Type B pancreatic cell (in vitro differentiated cells): ENCODE results near the gene ABCB8. TPM values are rescaled to one million over a fixed set of nuclear protein-coding genes. Genes with fewer than 3 reads are reported as not detected.
A peak's percentile ranks its signal among the peaks of the same experiment; 100 is the strongest.

Experiments
- DNase-seq: peaks from one replicate; pipeline ENCODE4 v3.0.0; 2021; ENCODE audit warnings: mixed read lengths; ENCODE audit not compliant: unreplicated experiment; ENCODE audit errors: extremely low spot score
- H3K27ac Mint-ChIP-seq: 2 replicates; pipeline ENCODE4 v1.8.0; 2021; ENCODE audit warnings: mild to moderate bottlenecking, mixed read lengths
- H3K27me3 Mint-ChIP-seq: 2 replicates; pipeline ENCODE4 v1.8.0; 2021; ENCODE audit warnings: mixed read lengths
- H3K36me3 Mint-ChIP-seq: 2 replicates; pipeline ENCODE4 v1.8.0; 2021; ENCODE audit warnings: mixed read lengths
- H3K4me1 Mint-ChIP-seq: one replicate; pipeline ENCODE4 v1.8.0; 2021; ENCODE audit warnings: mixed read lengths; ENCODE audit not compliant: unreplicated experiment
- H3K4me3 Mint-ChIP-seq: 2 replicates; pipeline ENCODE4 v1.8.0; 2021; ENCODE audit warnings: mild to moderate bottlenecking, mixed read lengths
- H3K9me3 Mint-ChIP-seq: 2 replicates; pipeline ENCODE4 v1.8.0; 2021; ENCODE audit warnings: mixed read lengths
- CTCF ChIP-seq: fragments of 200-600 bp; sonication (generic); conservative IDR thresholded peaks from 2 replicates; pipeline ENCODE4 v1.5.0; 2021; ENCODE audit warnings: antibody characterized with exemption, mild to moderate bottlenecking
- total RNA-seq: library from RNA; stranded (reverse); gene quantifications from 2 replicates; pipeline ENCODE4 v1.2.1, GENCODE V29; 2021; ENCODE audit warnings: low replicate concordance

Gene ABCB8
- total RNA-seq, 1 donor from 2014 or later = 45.5 TPM

GRCh38 chr7:150983893-150984368, 44.3 kb upstream of the ABCB8 start:
- H3K27me3 Mint-ChIP-seq = peaks cover 71% of the 10 kb centered on the region
- peaks cover 5% of the 10 kb centered on the region for H3K4me1 Mint-ChIP-seq
- no peak for DNase-seq
- H3K36me3 Mint-ChIP-seq = no peaks in the 10 kb centered on the region
- H3K4me3 Mint-ChIP-seq = no peak overlapping the region
- no peak for TF ChIP-seq CTCF
- no peaks in the 10 kb centered on the region for H3K9me3 Mint-ChIP-seq
- no peak overlapping the region for H3K27ac Mint-ChIP-seq

GRCh38 chr7:150986099-150986512, 42.1 kb upstream of the ABCB8 start:
- H3K4me3 Mint-ChIP-seq = no peak overlapping the region
- peak; percentile 80 for TF ChIP-seq CTCF
- DNase-seq = no peak

GRCh38 chr7:150986556-150986955, 41.7 kb upstream of the ABCB8 start:
- Mint-ChIP-seq H3K4me3 (no peak overlapping the region), H3K4me1 (peaks cover 10% of the 10 kb centered on the region), H3K36me3 (no peaks in the 10 kb centered on the region), H3K9me3 (peaks cover 6% of the 10 kb centered on the region), H3K27ac (no peak overlapping the region), H3K27me3 (peaks cover 58% of the 10 kb centered on the region)
- TF ChIP-seq CTCF = no peak
- no peak for DNase-seq

More at GRCh38 chr7:150986099-150986512, 42.1 kb upstream of the ABCB8 start:
- Mint-ChIP-seq H3K4me1 (peaks cover 10% of the 10 kb centered on the region), H3K27me3 (peaks cover 61% of the 10 kb centered on the region), H3K27ac (no peak overlapping the region), H3K36me3 (no peaks in the 10 kb centered on the region), H3K9me3 (peaks cover 6% of the 10 kb centered on the region)

- peaks cover 14% of the 10 kb centered on the region for H3K4me1 Mint-ChIP-seq
- no peak overlapping the region for H3K27ac Mint-ChIP-seq
- no peaks in the 10 kb centered on the region for H3K36me3 Mint-ChIP-seq
- TF ChIP-seq CTCF = peak; percentile 95
- peak overlapping the region; percentile 60 for H3K4me3 Mint-ChIP-seq
- peaks cover 6% of the 10 kb centered on the region for H3K9me3 Mint-ChIP-seq
- no peak for DNase-seq
- H3K27me3 Mint-ChIP-seq = peaks cover 41% of the 10 kb centered on the region
Observed at GRCh38 chr7:150988230-150989226, 39.7 kb upstream of the ABCB8 start.

GRCh38 chr7:150989456-150989855, 38.8 kb upstream of the ABCB8 start:
- no peak for TF ChIP-seq CTCF
- Mint-ChIP-seq H3K27me3 (peaks cover 32% of the 10 kb centered on the region), H3K27ac (no peak overlapping the region), H3K36me3 (no peaks in the 10 kb centered on the region), H3K4me1 (peaks cover 14% of the 10 kb centered on the region), H3K9me3 (peaks cover 6% of the 10 kb centered on the region), H3K4me3 (no peak overlapping the region)
- no peak for DNase-seq
